ENCODE data around the gene DCDC1. TPM values are rescaled to one million over a fixed set of nuclear protein-coding genes. Genes with fewer than 3 reads are reported as not detected.

Gene DCDC1
- total RNA-seq, 2 donors from 2014 or later = 2.9 to 3.2 TPM

DNA sequence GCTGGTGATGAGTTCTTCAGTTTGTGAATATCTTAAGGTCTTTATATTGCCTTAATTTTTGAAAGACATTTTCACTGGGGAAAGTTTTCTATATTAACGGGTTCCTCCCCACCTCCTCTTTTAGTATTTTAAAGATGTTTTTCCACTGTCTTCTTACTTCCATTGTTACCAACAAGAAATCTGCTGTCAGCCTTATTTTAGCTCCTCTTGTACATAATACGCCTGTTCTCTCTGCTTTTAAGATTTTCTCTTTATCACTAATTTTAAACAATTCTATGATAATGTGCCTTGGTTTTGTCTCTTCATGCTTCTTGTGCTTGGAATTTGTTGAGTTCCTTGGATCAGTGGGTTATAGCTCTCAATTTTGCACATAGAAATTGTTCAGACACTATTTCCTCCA lies 280.4 kb downstream of the DCDC1 start:
- no peak overlapping the region for H3K4me3 Mint-ChIP-seq
- H3K36me3 ChIP-seq (ENCODE audit: control insufficient read depth, insufficient read depth, low read length) = no peaks in the 10 kb centered on the region
- WGBS, 2 experiments (ENCODE audit: insufficient coverage in 1 of 2, insufficient read length in 1 of 2) = 80 to 100% methylated on average over 1 to 2 of the region's 2 CpGs
- peaks cover 2% of the 10 kb centered on the region for H3K36me3 Mint-ChIP-seq (ENCODE audit: low read depth)
- no peak overlapping the region for H3K4me3 ChIP-seq (ENCODE audit: low read length)
- no peaks in the 10 kb centered on the region for H3K4me1 ChIP-seq (ENCODE audit: control insufficient read depth, insufficient read depth, low read length)
- peaks cover 18% of the 10 kb centered on the region for H3K9me3 Mint-ChIP-seq
- H3K9me3 ChIP-seq (ENCODE audit: control insufficient read depth, low read length) = peaks cover 17% of the 10 kb centered on the region
- H3K27me3 Mint-ChIP-seq (ENCODE audit: insufficient read depth) = no peaks in the 10 kb centered on the region
- no peak overlapping the region for H3K9ac ChIP-seq (ENCODE audit: extremely low read depth, low read length, poor library complexity, severe bottlenecking)
- H3K27ac ChIP-seq (ENCODE audit: low read depth, low read length) = no peak overlapping the region
- H3K27me3 ChIP-seq (ENCODE audit: control insufficient read depth, insufficient read depth, low read length, poor library complexity, severe bottlenecking) = no peaks in the 10 kb centered on the region
- TF ChIP-seq, protein P1, sequence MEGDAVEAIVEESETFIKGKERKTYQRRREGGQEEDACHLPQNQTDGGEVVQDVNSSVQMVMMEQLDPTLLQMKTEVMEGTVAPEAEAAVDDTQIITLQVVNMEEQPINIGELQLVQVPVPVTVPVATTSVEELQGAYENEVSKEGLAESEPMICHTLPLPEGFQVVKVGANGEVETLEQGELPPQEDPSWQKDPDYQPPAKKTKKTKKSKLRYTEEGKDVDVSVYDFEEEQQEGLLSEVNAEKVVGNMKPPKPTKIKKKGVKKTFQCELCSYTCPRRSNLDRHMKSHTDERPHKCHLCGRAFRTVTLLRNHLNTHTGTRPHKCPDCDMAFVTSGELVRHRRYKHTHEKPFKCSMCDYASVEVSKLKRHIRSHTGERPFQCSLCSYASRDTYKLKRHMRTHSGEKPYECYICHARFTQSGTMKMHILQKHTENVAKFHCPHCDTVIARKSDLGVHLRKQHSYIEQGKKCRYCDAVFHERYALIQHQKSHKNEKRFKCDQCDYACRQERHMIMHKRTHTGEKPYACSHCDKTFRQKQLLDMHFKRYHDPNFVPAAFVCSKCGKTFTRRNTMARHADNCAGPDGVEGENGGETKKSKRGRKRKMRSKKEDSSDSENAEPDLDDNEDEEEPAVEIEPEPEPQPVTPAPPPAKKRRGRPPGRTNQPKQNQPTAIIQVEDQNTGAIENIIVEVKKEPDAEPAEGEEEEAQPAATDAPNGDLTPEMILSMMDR (conservative IDR thresholded peaks at IDR 0.05) = no peak
- H3K27ac Mint-ChIP-seq = no peak overlapping the region
- H3K4me1 Mint-ChIP-seq = no peaks in the 10 kb centered on the region
- no peak for DNase-seq

DNA sequence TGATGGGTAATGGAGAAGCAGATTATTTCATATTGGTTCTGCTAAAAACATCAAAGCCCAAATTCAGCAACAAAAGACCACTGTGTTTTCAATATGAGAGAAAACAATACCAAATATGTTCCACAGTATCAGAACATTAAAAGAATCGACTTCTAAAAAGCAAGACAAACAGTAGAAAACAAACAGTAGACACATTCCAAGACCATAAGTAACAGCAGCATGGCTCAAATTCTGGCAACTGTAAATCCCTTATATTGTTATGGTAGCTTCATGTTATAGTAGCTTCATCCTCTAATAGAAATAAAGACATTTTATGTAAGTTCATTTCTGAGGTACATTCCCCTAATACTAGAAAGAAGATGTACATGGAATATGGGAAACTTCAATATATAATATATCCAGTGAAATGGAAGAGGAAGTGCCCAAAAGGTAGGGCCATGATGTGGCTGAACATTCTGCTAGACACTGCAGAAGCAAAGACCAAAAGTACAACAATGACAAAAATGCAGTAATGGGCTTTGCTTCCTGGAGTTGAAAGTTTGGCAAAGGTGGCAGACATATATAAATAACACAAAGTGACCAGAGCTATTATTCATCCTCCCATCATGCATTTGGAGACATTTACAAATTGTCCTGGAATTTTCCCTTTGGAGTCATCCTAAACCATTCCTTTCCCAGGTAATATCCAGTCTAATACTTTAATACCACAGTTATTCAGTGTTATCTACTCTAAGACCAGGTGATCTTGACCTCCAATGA lies 299.9 kb downstream of the DCDC1 start:
- TF ChIP-seq, protein P1 (conservative IDR thresholded peaks at IDR 0.05) = no peak
- Mint-ChIP-seq H3K4me1 (peaks cover 7% of the 10 kb centered on the region), H3K27me3 (ENCODE audit: insufficient read depth) (no peaks in the 10 kb centered on the region), H3K36me3 (ENCODE audit: low read depth) (no peaks in the 10 kb centered on the region), H3K4me3 (no peak overlapping the region), H3K27ac (no peak overlapping the region), H3K9me3 (no peaks in the 10 kb centered on the region)
- no peaks in the 10 kb centered on the region for H3K36me3 ChIP-seq (ENCODE audit: control insufficient read depth, insufficient read depth, low read length)
- no peaks in the 10 kb centered on the region for H3K9me3 ChIP-seq (ENCODE audit: control insufficient read depth, low read length)
- DNase-seq = no peak
- no peaks in the 10 kb centered on the region for H3K27me3 ChIP-seq (ENCODE audit: control insufficient read depth, insufficient read depth, low read length, poor library complexity, severe bottlenecking)
- no peaks in the 10 kb centered on the region for H3K4me1 ChIP-seq (ENCODE audit: control insufficient read depth, insufficient read depth, low read length)
- no peak overlapping the region for H3K4me3 ChIP-seq (ENCODE audit: low read length)
- H3K27ac ChIP-seq (ENCODE audit: low read depth, low read length) = no peak overlapping the region
- H3K9ac ChIP-seq (ENCODE audit: extremely low read depth, low read length, poor library complexity, severe bottlenecking) = no peak overlapping the region
- WGBS, 2 experiments (ENCODE audit: insufficient coverage in 1 of 2, insufficient read length in 1 of 2) = 100% methylated on average over 1 of the region's 1 CpG

DNA sequence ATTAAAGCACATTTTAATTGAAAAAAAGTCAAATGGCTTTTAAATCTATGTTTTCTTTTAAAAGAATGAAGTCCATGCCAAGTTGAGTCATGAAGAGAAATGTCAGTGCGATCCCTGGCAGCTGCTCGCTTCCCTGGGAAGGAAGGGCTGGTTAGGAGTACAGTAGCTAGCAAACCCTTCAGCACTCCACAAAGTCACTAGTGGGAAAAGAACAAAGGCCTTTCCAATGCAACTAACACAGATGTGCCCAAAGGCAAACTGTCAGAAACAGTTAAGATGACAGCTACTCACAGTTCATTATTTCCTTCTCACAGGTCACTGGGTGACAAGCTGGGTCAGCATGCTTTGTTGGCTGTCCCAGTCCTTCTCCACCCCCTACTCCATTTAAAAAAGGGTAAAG lies 308.7 kb downstream of the DCDC1 start:
- no peaks in the 10 kb centered on the region for H3K27me3 Mint-ChIP-seq (ENCODE audit: insufficient read depth)
- no peak for DNase-seq
- Histone ChIP-seq H3K9ac (ENCODE audit: extremely low read depth, low read length, poor library complexity, severe bottlenecking) (no peak overlapping the region), H3K9me3 (ENCODE audit: control insufficient read depth, low read length) (no peaks in the 10 kb centered on the region), H3K4me3 (ENCODE audit: low read length) (no peak overlapping the region), H3K27me3 (ENCODE audit: control insufficient read depth, insufficient read depth, low read length, poor library complexity, severe bottlenecking) (no peaks in the 10 kb centered on the region), H3K36me3 (ENCODE audit: control insufficient read depth, insufficient read depth, low read length) (no peaks in the 10 kb centered on the region), H3K27ac (ENCODE audit: low read depth, low read length) (peak overlapping the region; percentile 22), H3K4me1 (ENCODE audit: control insufficient read depth, insufficient read depth, low read length) (peaks cover 3% of the 10 kb centered on the region)
- no peak overlapping the region for H3K4me3 Mint-ChIP-seq
- 80 to 87% methylated on average over 1 to 2 of the region's 2 CpGs for WGBS, 2 experiments (ENCODE audit: insufficient coverage in 1 of 2, insufficient read length in 1 of 2)
- H3K27ac Mint-ChIP-seq = no peak overlapping the region
- no peaks in the 10 kb centered on the region for H3K9me3 Mint-ChIP-seq
- peaks cover 12% of the 10 kb centered on the region for H3K4me1 Mint-ChIP-seq
- TF ChIP-seq, protein P1 (conservative IDR thresholded peaks at IDR 0.05) = no peak
- no peaks in the 10 kb centered on the region for H3K36me3 Mint-ChIP-seq (ENCODE audit: low read depth)

All from endodermal cell (in vitro differentiated cells).